Muscle layer of duodenum (tissue), 2 donors: Measurements from ENCODE around the gene SAP30L.

Source experiments
- H3K27ac ChIP-seq: one replicate; pipeline ENCODE4 v1.7.0; 2013; ENCODE audit warnings: mild to moderate bottlenecking, low read length
- H3K27me3 ChIP-seq: one replicate; pipeline ENCODE4 v1.7.0; 2013; ENCODE audit warnings: low read depth, mild to moderate bottlenecking, control low read depth, low read length
- H3K36me3 ChIP-seq, 2 donors: one replicate each; pipeline ENCODE4 v1.7.0; 2013; ENCODE audit warnings: low read length in 2 of 2, control low read depth in 1 of 2, mild to moderate bottlenecking in 1 of 2; ENCODE audit not compliant: insufficient read depth in 2 of 2, control insufficient read depth in 1 of 2
- H3K4me1 ChIP-seq, 2 donors: one replicate each; pipeline ENCODE4 v1.7.0; 2013; ENCODE audit warnings: low read length in 2 of 2, mild to moderate bottlenecking in 2 of 2, control low read depth in 1 of 2, moderate library complexity in 1 of 2; ENCODE audit not compliant: insufficient read depth in 2 of 2, control insufficient read depth in 1 of 2
- H3K4me3 ChIP-seq, 2 donors: one replicate each; pipeline ENCODE4 v1.7.0; 2013; ENCODE audit warnings: low read length in 2 of 2, low read depth in 1 of 2, mild to moderate bottlenecking in 1 of 2
- H3K9me3 ChIP-seq, 2 donors: one replicate each; pipeline ENCODE4 v1.7.0; 2013; ENCODE audit warnings: low read length in 2 of 2, control low read depth in 1 of 2, mild to moderate bottlenecking in 1 of 2; ENCODE audit not compliant: control insufficient read depth in 1 of 2
- donor health status: healthy.

Gene SAP30L

GRCh38 chr5:154476354-154477205 lies 30.8 kb downstream of the SAP30L start:
- peak overlapping the region; percentile 39 for H3K27ac ChIP-seq
- H3K4me1 ChIP-seq, result peaks cover 6 to 48% of the 10 kb centered on the region in 2 donors
- peaks cover 97% of the 10 kb centered on the region for H3K27me3 ChIP-seq
- no peaks in the 10 kb centered on the region for H3K36me3 ChIP-seq
- H3K4me3 ChIP-seq, result peak overlapping the region; percentile 68 to 77
- no peaks in the 10 kb centered on the region for H3K9me3 ChIP-seq

GRCh38 chr5:154477382-154478223 lies 31.8 kb downstream of the SAP30L start:
- Histone ChIP-seq H3K9me3 (no peaks in the 10 kb centered on the region), H3K4me1 (peaks cover 6 to 48% of the 10 kb centered on the region in 2 donors), H3K4me3 (peak overlapping the region; percentile 68 to 77), H3K27ac (peak overlapping the region; percentile 39), H3K27me3 (peaks cover 98% of the 10 kb centered on the region), H3K36me3 (no peaks in the 10 kb centered on the region)

DNA sequence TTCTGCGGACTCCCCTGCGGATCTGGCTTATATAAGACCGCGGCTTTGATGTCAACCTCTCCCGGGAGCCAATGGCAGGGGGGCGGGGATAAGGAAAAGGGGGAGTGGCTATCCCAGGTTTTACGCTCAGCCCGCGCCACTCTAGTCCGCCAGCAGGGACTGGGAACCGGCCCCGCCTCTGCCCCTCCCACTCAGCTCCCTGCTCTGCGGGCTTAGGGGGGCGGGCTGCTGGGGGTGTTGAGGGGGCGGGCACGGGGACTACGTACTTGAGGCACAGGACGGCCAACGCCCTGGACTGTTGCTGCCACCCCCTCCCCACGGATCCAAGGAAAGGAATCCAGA lies 32.4 kb downstream of the SAP30L start, which contains the start of gene HAND1:
HAND1 (minus strand) TSS at position 4 of the 342 bp plus-strand sequence. CDS start 219 bp downstream, outside the sequence.
- H3K9me3 ChIP-seq, result no peaks in the 10 kb centered on the region
- H3K4me3 ChIP-seq, result peak within 1 kb of the TSS; percentile 68 to 77
- H3K4me1 ChIP-seq, result peaks cover 9 to 48% of the 10 kb centered on the region in 2 donors
- H3K36me3 ChIP-seq, result no peaks in the 10 kb centered on the region
- peak within 1 kb of the TSS; percentile 83 for H3K27ac ChIP-seq
- H3K27me3 ChIP-seq, result peaks cover 98% of the 10 kb centered on the region

DNA sequence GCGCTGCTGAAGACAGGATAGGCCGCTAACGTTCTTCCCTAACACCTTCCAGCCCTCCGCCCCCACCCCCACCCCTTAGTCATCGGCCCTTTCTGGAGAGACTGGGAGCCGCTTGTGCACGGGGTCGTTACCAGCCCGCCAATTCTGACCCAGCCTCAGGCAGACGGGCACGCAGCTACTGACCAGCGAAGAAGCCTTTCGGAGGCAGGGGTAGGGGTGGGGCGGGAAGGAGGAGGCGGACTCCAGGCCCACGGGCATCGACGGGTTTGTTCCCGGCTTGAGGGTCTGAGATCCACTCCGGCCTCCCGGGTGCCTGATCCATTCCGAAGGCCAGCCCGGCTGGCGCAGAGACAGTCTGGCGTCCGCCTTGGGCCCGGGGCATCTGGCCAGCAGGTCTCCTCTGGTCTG lies 33.0 kb downstream of the SAP30L start:
- H3K27ac ChIP-seq, result peak overlapping the region; percentile 83
- H3K27me3 ChIP-seq, result peaks cover 98% of the 10 kb centered on the region
- peak overlapping the region in 1 of 2 donors; percentile 77 for H3K4me3 ChIP-seq
- H3K9me3 ChIP-seq, result no peaks in the 10 kb centered on the region
- peaks cover 14 to 44% of the 10 kb centered on the region in 2 donors for H3K4me1 ChIP-seq
- no peaks in the 10 kb centered on the region for H3K36me3 ChIP-seq

- no peaks in the 10 kb centered on the region for H3K36me3 ChIP-seq
- peaks cover 16 to 41% of the 10 kb centered on the region in 2 donors for H3K4me1 ChIP-seq
- peak overlapping the region; percentile 53 to 77 for H3K4me3 ChIP-seq
- no peaks in the 10 kb centered on the region for H3K9me3 ChIP-seq
- peaks cover 98% of the 10 kb centered on the region for H3K27me3 ChIP-seq
- H3K27ac ChIP-seq, result peak overlapping the region; percentile 83
Observed at GRCh38 chr5:154479160-154479943, 33.6 kb downstream of the SAP30L start.

- Histone ChIP-seq H3K36me3 (no peaks in the 10 kb centered on the region), H3K4me1 (peaks cover 16 to 43% of the 10 kb centered on the region in 2 donors), H3K27me3 (peaks cover 98% of the 10 kb centered on the region), H3K9me3 (no peaks in the 10 kb centered on the region), H3K27ac (peak overlapping the region; percentile 83), H3K4me3 (peak overlapping the region; percentile 53 to 77)
Observed at GRCh38 chr5:154479944-154480750, 34.4 kb downstream of the SAP30L start.

- peaks cover 98% of the 10 kb centered on the region for H3K27me3 ChIP-seq
- no peaks in the 10 kb centered on the region for H3K9me3 ChIP-seq
- H3K4me1 ChIP-seq, result peaks cover 16 to 36% of the 10 kb centered on the region in 2 donors
- no peaks in the 10 kb centered on the region for H3K36me3 ChIP-seq
- H3K4me3 ChIP-seq, result no peak overlapping the region
- H3K27ac ChIP-seq, result no peak overlapping the region
Observed at GRCh38 chr5:154480847-154481246, 35.0 kb downstream of the SAP30L start.

- H3K27me3 ChIP-seq, result peaks cover 97% of the 10 kb centered on the region
- H3K27ac ChIP-seq, result no peak overlapping the region
- H3K4me1 ChIP-seq, result peaks cover 13 to 33% of the 10 kb centered on the region in 2 donors
- peak overlapping the region in 1 of 2 donors; percentile 45 for H3K4me3 ChIP-seq
- H3K36me3 ChIP-seq, result no peaks in the 10 kb centered on the region
- no peaks in the 10 kb centered on the region for H3K9me3 ChIP-seq
Observed at GRCh38 chr5:154481584-154482381, 36.0 kb downstream of the SAP30L start.

DNA sequence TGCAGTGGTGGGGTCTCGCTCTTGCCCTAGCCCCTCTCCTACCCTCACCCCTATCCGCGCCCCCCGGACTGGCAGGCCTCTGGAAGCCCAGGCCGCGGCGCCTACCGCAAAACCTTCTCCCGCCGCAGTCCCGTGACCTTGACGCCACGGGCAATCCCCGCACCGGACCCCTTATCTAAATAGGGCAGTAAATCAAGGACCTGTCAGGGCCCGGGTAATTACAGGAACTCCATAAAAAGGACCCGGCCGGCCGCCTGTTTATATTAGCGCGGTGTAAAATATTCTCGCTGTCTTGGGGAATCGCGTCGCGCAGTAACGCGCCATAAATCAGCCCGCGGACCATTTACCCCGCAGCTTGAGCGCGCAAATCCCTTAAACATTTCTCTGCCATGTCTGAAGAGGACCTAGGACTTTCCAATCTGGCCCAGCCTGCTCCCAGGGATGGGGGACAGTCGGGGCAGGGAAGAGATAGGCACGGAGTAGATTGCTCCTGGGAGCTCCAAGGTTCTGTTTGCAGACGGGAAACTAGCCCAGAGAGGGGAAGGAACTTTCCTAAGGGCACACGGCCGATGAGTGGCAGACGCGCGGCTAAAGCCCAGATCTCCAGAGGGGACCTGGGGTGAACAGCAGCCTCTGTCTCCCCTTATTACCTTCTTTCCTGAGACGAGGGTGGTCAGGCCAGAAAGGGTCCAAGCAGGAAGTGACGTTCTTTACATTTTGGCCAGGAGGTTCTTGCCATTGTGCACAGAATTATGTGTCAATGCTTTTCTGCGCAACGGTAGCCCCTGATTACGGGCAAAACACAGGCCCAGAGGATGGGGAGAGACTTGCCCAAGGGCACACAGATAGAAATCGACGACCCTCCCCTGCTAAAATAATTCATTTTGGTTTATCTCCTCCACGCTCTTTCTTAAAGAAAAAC lies 37.0 kb downstream of the SAP30L start:
- no peaks in the 10 kb centered on the region for H3K9me3 ChIP-seq
- peaks cover 13 to 24% of the 10 kb centered on the region in 2 donors for H3K4me1 ChIP-seq
- no peaks in the 10 kb centered on the region for H3K36me3 ChIP-seq
- H3K27ac ChIP-seq, result peak overlapping the region; percentile 14
- peaks cover 93% of the 10 kb centered on the region for H3K27me3 ChIP-seq
- peak overlapping the region in 1 of 2 donors; percentile 45 for H3K4me3 ChIP-seq
